PC-3 (cell line): Measurements from ENCODE around the gene DRAXIN.

Experiments
- CTCF ChIP-seq: fragments of 300-600 bp; sonication (generic); conservative IDR thresholded peaks from 2 replicates; pipeline ENCODE4 v1.5.1; 2017; ENCODE audit warnings: antibody characterized with exemption, low read depth, mild to moderate bottlenecking, low read length
- EZH2 ChIP-seq: fragments of 300-600 bp; sonication (generic); IDR thresholded peaks from one replicate; pipeline ENCODE4 v1.6.1; 2017; ENCODE audit warnings: antibody characterized with exemption, mild to moderate bottlenecking, low read length; ENCODE audit not compliant: unreplicated experiment
- EZH2phosphoT487 ChIP-seq: fragments of 300-600 bp; sonication (generic); IDR thresholded peaks from 2 replicates; pipeline ENCODE4 v1.6.1; 2018; ENCODE audit warnings: mild to moderate bottlenecking, antibody characterized with exemption, low read length, borderline replicate concordance

GRCh38 chr1:11741482-11741881, 50.0 kb downstream of the DRAXIN start:
- TF ChIP-seq CTCF = no peak
- TF ChIP-seq EZH2phosphoT487 = no peak
- no peak for TF ChIP-seq EZH2
